ENCODE measurements around the gene LMNA.
A peak's percentile ranks its signal among the peaks of the same experiment; 100 is the strongest.

The LMNA gene

DNA sequence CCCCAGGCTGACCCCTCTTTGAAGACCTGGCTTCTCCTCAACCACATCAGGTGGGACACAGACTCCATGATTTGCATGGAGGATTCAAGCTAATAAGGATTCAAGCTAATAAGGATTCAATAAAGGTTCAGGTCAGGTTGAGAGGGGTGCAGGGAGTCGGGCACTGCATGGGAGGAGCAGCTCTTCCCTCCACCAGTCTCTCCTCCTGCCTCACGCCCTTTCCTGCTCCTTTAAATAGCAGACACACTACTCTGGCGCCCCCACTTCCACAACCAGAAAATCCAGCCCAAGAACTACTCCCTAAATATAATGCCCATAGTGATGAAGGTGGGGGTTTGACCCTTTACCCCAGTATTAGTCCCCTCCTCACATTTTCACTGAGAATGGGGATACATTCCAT, 39.3 kb upstream of the LMNA start:
- H3K27me3 ChIP-seq (ENCODE audit: insufficient read depth, low read length, poor library complexity): no peaks in the 10 kb centered on the region
- no peak overlapping the region for H2BK15ac ChIP-seq (replicated peaks; ENCODE audit: low read depth)
- H4K8ac ChIP-seq (ENCODE audit: low read depth, low read length): no peak overlapping the region
- no peak overlapping the region for H3K4me2 ChIP-seq (ENCODE audit: low read length)
- H3K23ac ChIP-seq (ENCODE audit: low read length): no peak overlapping the region
- WGBS (ENCODE audit: extremely low coverage, insufficient coverage, low lambda C conversion rate): no CpG with 5 or more reads among the region's 3 CpGs
- no peak overlapping the region for H3K9ac ChIP-seq (ENCODE audit: low read length)
- H3K79me2 ChIP-seq (ENCODE audit: control insufficient read depth, insufficient read depth, low read length): peaks cover 48% of the 10 kb centered on the region
- no peak overlapping the region for H2BK5ac ChIP-seq (ENCODE audit: low read length)
- H3K27ac ChIP-seq (ENCODE audit: low read depth, low read length): peak overlapping the region; percentile 13
- H3K79me1 ChIP-seq (ENCODE audit: low read length): peaks cover 31% of the 10 kb centered on the region
- peaks cover 49% of the 10 kb centered on the region for H3K4me1 ChIP-seq (ENCODE audit: control insufficient read depth, low read depth, low read length)
- peaks cover 5% of the 10 kb centered on the region for H3K36me3 ChIP-seq (ENCODE audit: control insufficient read depth, insufficient read depth, low read length)
- H3K18ac ChIP-seq (ENCODE audit: low read length): no peak overlapping the region
- H3K4me3 ChIP-seq (ENCODE audit: low read length): no peak overlapping the region
- H4K5ac ChIP-seq (ENCODE audit: low read length): no peak overlapping the region
- H2AK5ac ChIP-seq (ENCODE audit: low read length): no peak overlapping the region
- no peak overlapping the region for H2BK120ac ChIP-seq (ENCODE audit: low read depth, low read length)
- DNase-seq: no peak
- H3K4ac ChIP-seq (ENCODE audit: low read depth, low read length): no peak overlapping the region
- no peak overlapping the region for H3K56ac ChIP-seq (ENCODE audit: low read length)

DNA sequence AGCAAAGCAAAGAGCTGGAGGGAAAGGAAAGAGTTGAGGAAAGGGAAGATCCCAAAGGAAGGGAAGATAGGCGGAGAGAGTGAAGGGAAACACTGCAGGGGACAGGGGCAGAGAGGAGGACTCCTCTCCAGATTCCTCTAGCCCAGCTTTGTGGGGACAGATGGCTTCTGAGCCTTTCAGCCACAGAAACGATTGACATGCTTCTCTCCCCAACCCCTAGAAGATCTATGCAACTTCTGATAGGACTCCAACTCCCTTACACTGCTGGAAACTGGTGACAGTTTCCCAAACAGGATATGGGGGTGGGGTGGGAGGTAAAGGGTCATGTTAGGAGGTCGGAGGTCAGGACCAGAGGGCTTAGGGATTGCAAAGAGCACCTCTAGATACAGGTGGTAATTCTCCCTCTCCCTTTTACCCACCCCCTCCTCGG, 38.7 kb upstream of the LMNA start:
- Histone ChIP-seq H3K9ac (ENCODE audit: low read length) (peak overlapping the region; percentile 27), H3K4me1 (ENCODE audit: control insufficient read depth, low read depth, low read length) (peaks cover 49% of the 10 kb centered on the region), H3K79me1 (ENCODE audit: low read length) (peaks cover 31% of the 10 kb centered on the region), H3K23ac (ENCODE audit: low read length) (no peak overlapping the region), H3K27me3 (ENCODE audit: insufficient read depth, low read length, poor library complexity) (no peaks in the 10 kb centered on the region), H3K4me3 (ENCODE audit: low read length) (no peak overlapping the region), H4K8ac (ENCODE audit: low read depth, low read length) (no peak overlapping the region), H4K5ac (ENCODE audit: low read length) (no peak overlapping the region), H2BK5ac (ENCODE audit: low read length) (no peak overlapping the region), H3K56ac (ENCODE audit: low read length) (peak overlapping the region; percentile 49), H2BK15ac (replicated peaks; ENCODE audit: low read depth) (no peak overlapping the region), H3K79me2 (ENCODE audit: control insufficient read depth, insufficient read depth, low read length) (peaks cover 54% of the 10 kb centered on the region), H2BK120ac (ENCODE audit: low read depth, low read length) (no peak overlapping the region), H2AK5ac (ENCODE audit: low read length) (no peak overlapping the region), H3K18ac (ENCODE audit: low read length) (no peak overlapping the region), H3K4ac (ENCODE audit: low read depth, low read length) (no peak overlapping the region), H3K36me3 (ENCODE audit: control insufficient read depth, insufficient read depth, low read length) (peaks cover 5% of the 10 kb centered on the region), H3K27ac (ENCODE audit: low read depth, low read length) (no peak overlapping the region), H3K4me2 (ENCODE audit: low read length) (no peak overlapping the region)
- no peak for DNase-seq
- WGBS (ENCODE audit: extremely low coverage, insufficient coverage, low lambda C conversion rate): no CpG with 5 or more reads among the region's 4 CpGs

DNA sequence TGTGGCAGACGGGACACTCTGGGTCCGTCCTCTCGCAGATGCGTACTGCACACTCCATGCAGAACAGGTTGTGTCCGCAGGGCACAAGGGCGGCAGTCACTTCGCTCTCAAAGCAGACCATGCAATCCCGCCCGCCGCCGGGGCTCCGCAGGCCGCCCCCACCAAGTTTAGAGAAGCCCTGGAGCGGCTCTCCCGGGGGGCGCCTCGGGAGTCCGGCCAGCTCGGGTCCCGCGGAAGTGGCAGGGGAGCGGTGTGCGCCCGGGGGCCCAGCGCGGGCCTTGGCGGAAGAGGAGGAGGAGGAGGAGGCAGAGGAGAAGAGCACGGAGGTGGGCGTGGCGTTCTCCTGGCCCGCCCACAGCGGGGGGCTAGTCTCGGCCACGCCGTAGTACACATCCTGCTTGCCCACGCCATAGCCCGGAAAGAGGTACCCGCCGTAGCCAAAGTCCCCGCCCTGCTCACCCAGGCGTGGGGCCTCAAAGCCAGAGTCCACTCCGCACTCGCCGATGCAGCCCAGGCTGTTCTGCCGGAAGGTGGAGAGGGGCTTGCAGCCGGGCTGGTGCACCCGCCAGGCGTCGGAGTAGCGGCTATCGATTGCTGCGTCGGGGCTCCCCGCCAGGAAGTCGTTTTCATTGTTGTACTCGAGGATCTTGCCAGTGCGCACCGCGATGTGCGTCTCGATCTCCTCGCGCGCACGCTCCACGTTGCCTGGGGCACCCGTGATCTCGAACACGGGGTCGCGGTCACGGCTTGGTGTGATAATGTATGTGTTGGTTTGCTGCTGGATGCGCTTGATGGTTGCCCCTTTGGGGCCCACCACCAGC, 37.7 kb upstream of the LMNA start:
- Histone ChIP-seq H3K4ac (ENCODE audit: low read depth, low read length) (peak overlapping the region; percentile 24), H4K5ac (ENCODE audit: low read length) (no peak overlapping the region), H2BK120ac (ENCODE audit: low read depth, low read length) (no peak overlapping the region), H3K4me3 (ENCODE audit: low read length) (no peak overlapping the region), H3K9ac (ENCODE audit: low read length) (peak overlapping the region; percentile 61), H3K56ac (ENCODE audit: low read length) (peak overlapping the region; percentile 77), H3K79me1 (ENCODE audit: low read length) (peaks cover 31% of the 10 kb centered on the region), H3K18ac (ENCODE audit: low read length) (peak overlapping the region; percentile 19), H3K36me3 (ENCODE audit: control insufficient read depth, insufficient read depth, low read length) (peaks cover 5% of the 10 kb centered on the region), H3K4me1 (ENCODE audit: control insufficient read depth, low read depth, low read length) (peaks cover 49% of the 10 kb centered on the region), H4K8ac (ENCODE audit: low read depth, low read length) (no peak overlapping the region), H2BK15ac (replicated peaks; ENCODE audit: low read depth) (no peak overlapping the region), H2AK5ac (ENCODE audit: low read length) (peak overlapping the region; percentile 54), H3K27ac (ENCODE audit: low read depth, low read length) (peak overlapping the region; percentile 59), H3K4me2 (ENCODE audit: low read length) (peak overlapping the region; percentile 28), H3K27me3 (ENCODE audit: insufficient read depth, low read length, poor library complexity) (no peaks in the 10 kb centered on the region), H2BK5ac (ENCODE audit: low read length) (peak overlapping the region; percentile 18), H3K79me2 (ENCODE audit: control insufficient read depth, insufficient read depth, low read length) (peaks cover 63% of the 10 kb centered on the region), H3K23ac (ENCODE audit: low read length) (peak overlapping the region; percentile 99)
- WGBS (ENCODE audit: extremely low coverage, insufficient coverage, low lambda C conversion rate): no CpG with 5 or more reads among the region's 73 CpGs
- no peak for DNase-seq

DNA sequence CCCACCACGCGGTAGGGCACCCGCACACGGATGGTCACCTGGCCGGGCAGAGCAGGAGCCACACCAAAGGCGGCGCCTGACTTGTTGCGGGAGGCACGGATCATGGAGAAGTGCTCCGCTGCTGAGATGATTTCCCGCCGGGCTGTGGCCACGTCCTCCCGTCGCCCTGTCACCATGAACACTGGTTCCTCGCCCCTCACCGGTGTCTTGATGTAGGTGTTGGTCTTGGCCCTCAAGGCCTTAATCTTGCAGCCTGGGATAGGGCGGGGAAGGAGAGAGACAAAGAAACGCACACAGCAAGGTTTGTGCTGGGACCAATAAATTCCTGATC, 37.1 kb upstream of the LMNA start:
- Histone ChIP-seq H3K36me3 (ENCODE audit: control insufficient read depth, insufficient read depth, low read length) (peaks cover 5% of the 10 kb centered on the region), H2AK5ac (ENCODE audit: low read length) (peak overlapping the region; percentile 52), H3K23ac (ENCODE audit: low read length) (peak overlapping the region; percentile 72), H3K18ac (ENCODE audit: low read length) (no peak overlapping the region), H3K27ac (ENCODE audit: low read depth, low read length) (no peak overlapping the region), H3K4me3 (ENCODE audit: low read length) (no peak overlapping the region), H2BK15ac (replicated peaks; ENCODE audit: low read depth) (no peak overlapping the region), H3K27me3 (ENCODE audit: insufficient read depth, low read length, poor library complexity) (no peaks in the 10 kb centered on the region), H3K4me2 (ENCODE audit: low read length) (peak overlapping the region; percentile 12), H2BK120ac (ENCODE audit: low read depth, low read length) (no peak overlapping the region), H3K4me1 (ENCODE audit: control insufficient read depth, low read depth, low read length) (peaks cover 49% of the 10 kb centered on the region), H3K79me2 (ENCODE audit: control insufficient read depth, insufficient read depth, low read length) (peaks cover 64% of the 10 kb centered on the region), H3K4ac (ENCODE audit: low read depth, low read length) (no peak overlapping the region), H3K79me1 (ENCODE audit: low read length) (peaks cover 31% of the 10 kb centered on the region), H3K9ac (ENCODE audit: low read length) (peak overlapping the region; percentile 61), H3K56ac (ENCODE audit: low read length) (peak overlapping the region; percentile 77), H4K8ac (ENCODE audit: low read depth, low read length) (no peak overlapping the region), H2BK5ac (ENCODE audit: low read length) (no peak overlapping the region), H4K5ac (ENCODE audit: low read length) (no peak overlapping the region)
- DNase-seq: no peak
- WGBS (ENCODE audit: extremely low coverage, insufficient coverage, low lambda C conversion rate): no CpG with 5 or more reads among the region's 19 CpGs

DNA sequence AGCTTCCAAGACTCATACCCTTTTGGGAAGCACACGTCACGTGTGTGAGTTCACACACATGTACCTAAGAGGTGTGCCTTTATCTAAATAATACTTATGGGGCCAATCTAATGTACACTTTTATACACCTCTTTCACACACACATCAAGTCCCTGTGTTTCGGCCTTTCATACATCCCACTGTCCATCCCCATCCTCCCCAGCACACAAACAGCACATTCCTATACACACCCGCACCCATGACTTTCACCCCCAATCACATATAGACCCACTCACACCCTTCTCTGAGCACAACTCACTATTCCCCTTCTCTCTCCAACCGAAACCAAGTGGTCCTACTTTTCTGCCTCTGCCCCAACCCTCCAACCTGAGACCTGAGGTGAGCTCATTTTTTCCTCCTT, 35.8 kb upstream of the LMNA start:
- H3K36me3 ChIP-seq (ENCODE audit: control insufficient read depth, insufficient read depth, low read length): peaks cover 5% of the 10 kb centered on the region
- peaks cover 27% of the 10 kb centered on the region for H3K79me1 ChIP-seq (ENCODE audit: low read length)
- no CpG with 5 or more reads among the region's 5 CpGs for WGBS (ENCODE audit: extremely low coverage, insufficient coverage, low lambda C conversion rate)
- peak overlapping the region; percentile 61 for H3K4me2 ChIP-seq (ENCODE audit: low read length)
- no peak for DNase-seq
- H3K4ac ChIP-seq (ENCODE audit: low read depth, low read length): no peak overlapping the region
- peak overlapping the region; percentile 77 for H3K56ac ChIP-seq (ENCODE audit: low read length)
- no peak overlapping the region for H3K27ac ChIP-seq (ENCODE audit: low read depth, low read length)
- H2BK15ac ChIP-seq (replicated peaks; ENCODE audit: low read depth): no peak overlapping the region
- no peak overlapping the region for H3K18ac ChIP-seq (ENCODE audit: low read length)
- no peaks in the 10 kb centered on the region for H3K27me3 ChIP-seq (ENCODE audit: insufficient read depth, low read length, poor library complexity)
- no peak overlapping the region for H4K8ac ChIP-seq (ENCODE audit: low read depth, low read length)
- peak overlapping the region; percentile 24 for H2BK5ac ChIP-seq (ENCODE audit: low read length)
- H2BK120ac ChIP-seq (ENCODE audit: low read depth, low read length): no peak overlapping the region
- H3K9ac ChIP-seq (ENCODE audit: low read length): peak overlapping the region; percentile 61
- peaks cover 42% of the 10 kb centered on the region for H3K4me1 ChIP-seq (ENCODE audit: control insufficient read depth, low read depth, low read length)
- no peak overlapping the region for H2AK5ac ChIP-seq (ENCODE audit: low read length)
- peak overlapping the region; percentile 83 for H3K23ac ChIP-seq (ENCODE audit: low read length)
- no peak overlapping the region for H3K4me3 ChIP-seq (ENCODE audit: low read length)
- H3K79me2 ChIP-seq (ENCODE audit: control insufficient read depth, insufficient read depth, low read length): peaks cover 66% of the 10 kb centered on the region
- H4K5ac ChIP-seq (ENCODE audit: low read length): no peak overlapping the region

Data from mesendoderm (in vitro differentiated cells).